HEK293 (cell line): ENCODE data around the gene TEX14.

Experiments
- ZNF10 ChIP-seq: fragments of 450-650 bp; formaldehyde crosslinking; IDR thresholded peaks from 2 replicates; pipeline ENCODE4 v1.5.1; 2017; ENCODE audit warnings: missing biosample characterization, missing genetic modification characterization
- ZNF16 ChIP-seq: fragments of 450-650 bp; formaldehyde crosslinking; IDR thresholded peaks from 2 replicates; pipeline ENCODE4 v1.5.1; 2016; ENCODE audit warnings: low read depth, missing biosample characterization, missing genetic modification characterization
- ZNF175 ChIP-seq: fragments of 450-650 bp; formaldehyde crosslinking; IDR thresholded peaks from 2 replicates; pipeline ENCODE4 v1.5.1; 2016; ENCODE audit warnings: missing biosample characterization, missing genetic modification characterization
- ZNF274 ChIP-seq, 2 experiments: fragments of 200-500 bp in 1 of 2; fragments of 450-650 bp in 1 of 2; sonication (Bioruptor generic) in 1 of 2; formaldehyde crosslinking in 1 of 2; IDR thresholded peaks; 2 replicates each; pipeline versions ENCODE4 v1.5.1 to v1.6.1; 2014 to 2016; ENCODE audit warnings: borderline replicate concordance in 1 of 2, inconsistent platforms in 1 of 2, low read length in 1 of 2, missing biosample characterization in 1 of 2, missing genetic modification characterization in 1 of 2
- TF ChIP-seq, protein P1 (sequence below): fragments of 450-650 bp; formaldehyde crosslinking; IDR thresholded peaks from 2 replicates; pipeline ENCODE4 v1.5.1; 2016; ENCODE audit warnings: missing biosample characterization, missing genetic modification characterization

- TF ChIP-seq, protein P1, sequence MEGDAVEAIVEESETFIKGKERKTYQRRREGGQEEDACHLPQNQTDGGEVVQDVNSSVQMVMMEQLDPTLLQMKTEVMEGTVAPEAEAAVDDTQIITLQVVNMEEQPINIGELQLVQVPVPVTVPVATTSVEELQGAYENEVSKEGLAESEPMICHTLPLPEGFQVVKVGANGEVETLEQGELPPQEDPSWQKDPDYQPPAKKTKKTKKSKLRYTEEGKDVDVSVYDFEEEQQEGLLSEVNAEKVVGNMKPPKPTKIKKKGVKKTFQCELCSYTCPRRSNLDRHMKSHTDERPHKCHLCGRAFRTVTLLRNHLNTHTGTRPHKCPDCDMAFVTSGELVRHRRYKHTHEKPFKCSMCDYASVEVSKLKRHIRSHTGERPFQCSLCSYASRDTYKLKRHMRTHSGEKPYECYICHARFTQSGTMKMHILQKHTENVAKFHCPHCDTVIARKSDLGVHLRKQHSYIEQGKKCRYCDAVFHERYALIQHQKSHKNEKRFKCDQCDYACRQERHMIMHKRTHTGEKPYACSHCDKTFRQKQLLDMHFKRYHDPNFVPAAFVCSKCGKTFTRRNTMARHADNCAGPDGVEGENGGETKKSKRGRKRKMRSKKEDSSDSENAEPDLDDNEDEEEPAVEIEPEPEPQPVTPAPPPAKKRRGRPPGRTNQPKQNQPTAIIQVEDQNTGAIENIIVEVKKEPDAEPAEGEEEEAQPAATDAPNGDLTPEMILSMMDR (tag by site-specific recombination) = no peak
- TF ChIP-seq ZNF274 (IDR thresholded peaks at IDR 0.05; ENCODE audit: low read length) (no peak), ZNF274 (tag by site-specific recombination; IDR thresholded peaks at IDR 0.05; ENCODE audit: borderline replicate concordance) (no peak), ZNF175 (tag by site-specific recombination) (no peak), ZNF16 (no peak), ZNF10 (no peak)
Observed at GRCh38 chr17:58617563-58617962, 74.3 kb downstream of the TEX14 start.
